GM21825 (cell line): ENCODE results near the gene SNX22.
A peak's percentile ranks its signal among the peaks of the same experiment; 100 is the strongest.

Experiments
- ATAC-seq: cut with Tn5 transposase; IDR thresholded peaks from one replicate; pipeline ENCODE4 v1.9.1; 2021; ENCODE audit warnings: mild to moderate bottlenecking, moderate library complexity; ENCODE audit not compliant: unreplicated experiment

SNX22 gene

GRCh38 chr15:64133623-64134344 is 17.7 kb upstream of the SNX22 start:
- no peak for ATAC-seq

DNA sequence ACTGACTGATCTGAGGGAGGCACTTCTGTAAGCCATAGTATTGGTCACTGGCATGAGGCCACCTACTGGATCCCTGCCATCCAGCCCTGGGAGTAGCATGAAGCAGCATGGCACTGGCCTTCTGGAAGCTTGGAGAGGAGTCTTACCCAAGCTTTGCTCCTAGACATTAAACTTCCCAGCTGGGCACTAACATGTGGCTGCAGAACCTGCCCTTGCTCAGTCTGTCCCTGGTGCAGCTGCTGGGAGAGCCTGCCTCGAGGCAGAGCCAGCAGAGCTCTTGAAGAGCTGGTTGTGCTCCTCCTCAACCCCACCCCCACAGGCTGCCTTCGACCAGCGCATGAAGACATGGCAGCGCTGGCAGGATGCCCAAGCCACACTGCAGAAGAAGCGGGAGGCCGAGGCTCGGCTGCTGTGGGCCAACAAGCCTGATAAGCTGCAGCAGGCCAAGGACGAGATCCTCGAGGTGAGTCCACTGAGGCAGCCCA is 17.1 kb upstream of the SNX22 start:
- ATAC-seq = no peak

DNA sequence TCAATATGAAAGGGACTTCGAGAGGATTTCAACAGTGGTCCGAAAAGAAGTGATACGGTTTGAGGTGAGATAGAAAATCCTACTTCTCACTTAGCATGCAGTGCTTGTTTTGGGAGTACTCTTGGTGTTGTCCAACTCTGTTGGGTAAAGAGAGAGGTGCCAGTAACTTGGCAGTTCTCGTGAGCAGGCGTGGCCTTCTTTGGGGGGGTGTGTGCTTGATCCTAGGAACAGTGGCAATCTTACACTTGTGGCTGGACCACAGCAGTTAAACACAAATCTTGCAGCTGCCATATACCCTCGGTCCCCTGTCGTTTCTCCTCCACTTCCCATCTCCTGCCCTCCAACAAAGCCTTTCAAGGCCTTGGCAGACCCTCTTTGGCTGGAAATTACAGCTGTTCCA is 15.2 kb upstream of the SNX22 start:
- ATAC-seq = no peak

- no peak for ATAC-seq
Observed at GRCh38 chr15:64137226-64137833, 14.2 kb upstream of the SNX22 start.

- no peak for ATAC-seq
Observed at GRCh38 chr15:64138331-64138941, 13.1 kb upstream of the SNX22 start.

- ATAC-seq = no peak
Observed at GRCh38 chr15:64141798-64142512, 9.6 kb upstream of the SNX22 start.

- no peak for ATAC-seq
Observed at GRCh38 chr15:64143276-64143675, 8.3 kb upstream of the SNX22 start.

DNA sequence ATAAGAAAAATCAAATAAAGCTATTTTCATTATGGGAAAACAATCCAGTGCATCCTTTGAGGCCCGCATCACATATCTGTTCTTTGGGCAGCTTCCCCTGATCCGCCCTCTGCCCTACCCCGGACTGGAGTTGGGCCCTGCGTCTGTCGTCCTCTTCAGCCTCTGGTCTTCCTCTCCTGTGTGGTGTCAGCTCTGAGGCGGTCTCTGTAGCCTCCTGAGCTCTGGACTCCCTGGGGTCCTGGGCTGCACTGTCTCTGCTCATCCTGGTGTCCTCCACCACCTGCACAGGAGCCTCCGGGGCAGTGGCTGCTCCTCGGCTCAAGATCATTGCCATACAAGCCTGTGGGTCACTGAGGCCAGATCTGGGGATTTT is 7.4 kb upstream of the SNX22 start:
- ATAC-seq = peak; percentile 18

DNA sequence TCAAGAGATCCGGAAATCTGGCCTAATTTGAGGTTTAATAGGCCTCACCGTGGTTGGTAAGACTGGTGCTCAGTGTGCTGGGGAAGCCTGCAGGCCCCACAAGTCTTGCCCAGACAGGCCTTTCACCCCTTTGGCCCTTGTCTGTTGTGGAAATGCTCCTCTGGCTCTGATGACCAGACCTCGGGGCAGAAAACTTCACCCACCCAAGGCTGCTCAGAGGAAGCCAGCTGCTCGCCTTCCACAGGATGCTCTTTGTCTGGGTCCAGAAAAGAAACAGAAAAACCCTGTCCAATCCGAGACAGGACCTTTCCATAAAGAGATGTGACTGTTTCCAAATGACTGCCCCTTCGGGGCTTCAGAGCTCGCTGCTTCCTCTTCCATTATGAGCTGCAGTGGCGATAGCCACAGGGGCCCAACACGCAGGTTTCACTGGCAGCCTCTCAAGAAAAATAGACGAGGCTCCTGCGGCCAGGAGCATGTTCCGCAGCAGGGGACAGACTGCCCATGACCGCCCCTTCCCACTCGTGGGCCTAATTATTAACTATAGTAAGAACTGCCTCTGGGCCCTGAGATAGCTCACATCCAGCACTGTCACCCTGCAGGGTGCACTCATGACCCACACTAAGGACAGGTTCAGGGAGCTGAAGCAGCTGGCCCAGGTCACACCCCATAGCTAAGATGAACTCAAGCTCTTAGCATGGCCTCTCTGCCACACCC is 6.8 kb upstream of the SNX22 start:
- ATAC-seq = peak; percentile 49

DNA sequence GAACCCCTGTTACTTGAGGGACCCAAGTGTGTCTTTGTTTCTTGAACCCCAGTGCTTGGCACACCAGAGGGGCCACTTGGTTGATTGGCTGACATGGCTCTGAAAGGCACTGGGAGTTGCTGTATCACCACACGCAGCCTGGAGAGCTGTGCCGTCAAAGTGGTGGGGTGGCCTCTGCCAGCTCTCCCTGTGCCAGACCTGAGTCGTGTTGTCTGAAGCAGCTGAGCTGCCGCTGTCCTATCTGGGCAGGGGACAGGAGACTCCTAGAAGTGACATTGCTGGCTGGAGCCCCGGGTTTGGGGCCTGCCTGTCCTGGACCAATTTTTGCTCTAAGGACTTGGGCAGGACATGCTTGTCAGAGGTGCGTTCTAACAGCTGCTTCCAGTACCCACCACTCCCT is 5.5 kb upstream of the SNX22 start:
- no peak for ATAC-seq

- ATAC-seq = no peak
Observed at GRCh38 chr15:64146520-64146884, 5.0 kb upstream of the SNX22 start.

DNA sequence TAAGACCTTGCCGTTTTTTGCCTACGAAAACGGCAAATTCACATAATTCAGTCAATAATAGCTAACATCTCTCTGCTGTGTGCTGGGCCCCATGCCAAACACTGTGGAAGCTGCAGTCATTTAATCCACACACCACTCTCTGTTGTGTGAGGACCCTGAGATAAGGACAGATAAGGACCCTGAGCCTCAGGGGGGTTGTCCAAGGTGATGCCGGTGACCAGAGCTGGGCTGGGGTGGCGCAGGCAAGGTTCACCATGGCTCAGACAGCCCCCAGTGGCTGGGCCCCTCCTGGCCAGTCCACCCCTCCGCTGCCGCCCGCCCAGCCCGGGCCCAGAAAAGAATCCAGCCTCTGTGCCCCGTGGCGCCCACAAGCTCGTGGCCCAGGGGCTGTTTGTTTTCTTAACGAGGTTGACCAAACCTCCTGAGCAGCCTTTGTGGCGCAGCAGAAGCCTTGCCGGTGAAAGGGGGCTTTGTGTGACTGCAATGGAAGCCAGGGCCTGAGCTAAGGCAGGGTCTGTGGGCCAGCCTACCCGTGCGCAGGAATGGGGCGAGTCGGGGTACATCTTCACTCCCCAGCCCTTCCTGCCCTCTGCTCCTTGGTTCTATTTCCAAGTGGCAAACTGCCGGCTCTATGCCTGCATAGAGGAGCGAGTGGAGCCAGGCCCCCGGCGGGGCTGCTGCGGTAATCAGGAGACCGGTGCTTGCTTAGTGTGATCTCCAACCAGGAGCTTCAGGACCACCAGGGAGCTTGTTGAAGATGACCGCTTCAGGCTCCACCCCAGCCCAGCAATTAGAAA is 4.4 kb upstream of the SNX22 start:
- no peak for ATAC-seq

GRCh38 chr15:64148168-64148567 is 3.4 kb upstream of the SNX22 start:
- no peak for ATAC-seq

DNA sequence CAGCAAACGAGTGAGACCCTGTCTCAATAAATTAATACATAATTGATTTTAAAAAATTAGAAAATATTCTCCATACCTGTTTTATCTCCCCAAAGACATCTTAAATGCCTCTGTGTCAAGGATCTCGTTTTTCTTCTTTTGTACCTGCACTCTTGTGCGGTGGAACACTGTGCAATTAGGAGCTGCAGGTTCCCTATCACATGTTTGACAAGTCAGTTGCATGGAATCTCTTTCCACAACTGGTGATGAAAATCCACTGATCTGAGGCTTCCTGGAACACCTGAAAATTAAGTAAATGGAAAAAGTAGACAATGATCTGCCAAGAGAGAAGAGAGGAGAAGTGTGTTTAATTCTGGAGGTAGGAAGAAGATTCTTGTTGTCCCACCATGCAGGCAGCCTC is 3.0 kb upstream of the SNX22 start:
- ATAC-seq = no peak

DNA sequence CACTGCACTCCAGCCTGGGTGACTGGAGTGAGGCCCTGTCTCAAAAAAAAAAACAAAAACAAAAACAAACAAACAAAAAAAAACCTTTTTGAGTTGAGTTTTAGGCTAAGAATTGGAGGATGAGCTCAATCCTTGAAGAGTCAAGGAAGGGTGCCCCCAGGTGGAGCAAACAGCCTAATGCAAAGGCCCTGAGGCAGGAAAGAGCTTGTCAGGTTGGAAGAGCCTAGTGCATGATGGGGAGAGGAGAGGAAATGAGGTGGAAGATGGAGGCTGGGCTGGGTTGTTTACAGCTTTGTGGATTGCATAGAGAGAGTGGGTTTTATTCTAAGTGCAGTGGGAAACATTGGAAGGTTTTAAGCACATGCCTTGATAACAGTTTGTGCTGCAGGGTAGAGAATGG is 2.1 kb upstream of the SNX22 start:
- no peak for ATAC-seq

- no peak for ATAC-seq
Observed at GRCh38 chr15:64149893-64150578, 1.5 kb upstream of the SNX22 start.

- peak; percentile 12 for ATAC-seq
Observed at GRCh38 chr15:64152507-64153387, 1.2 kb downstream of the SNX22 start.

GRCh38 chr15:64153480-64154367 is 2.2 kb downstream of the SNX22 start:
- peak; percentile 51 for ATAC-seq
